Heart left ventricle (tissue), 16 donors: ENCODE measurements around the gene TENT5A. TPM values are rescaled to one million over a fixed set of nuclear protein-coding genes. Genes with fewer than 3 reads are reported as not detected.
A peak's percentile ranks its signal among the peaks of the same experiment; 100 is the strongest.

Source experiments
- ATAC-seq, 4 donors: fragments of 200-7000 bp; cut with Tn5 transposase; one replicate each; pipeline ENCODE4 v1.9.1; 2020 to 2022; ENCODE audit warnings: moderate library complexity in 4 of 4, mild to moderate bottlenecking in 3 of 4, moderate number of reproducible peaks in 1 of 4
- DNase-seq, 5 donors: peaks; one replicate each; pipeline ENCODE4 v3.0.0-alpha.2; 2020
- H3K27ac ChIP-seq, 12 donors: fragments of 200-600 bp; sonication (generic) in 4 of 12; one replicate each; pipeline versions ENCODE4 v1.5.0 to v1.8.0; 2016 to 2022; ENCODE audit warnings: mild to moderate bottlenecking in 2 of 12
- H3K27me3 ChIP-seq, 9 donors: fragments of 200-600 bp; sonication (generic) in 2 of 9; one replicate each; pipeline versions ENCODE4 v1.5.1 to v1.8.0; 2016 to 2022; ENCODE audit warnings: mild to moderate bottlenecking in 3 of 9
- H3K36me3 ChIP-seq, 9 donors: fragments of 200-600 bp; sonication (generic) in 2 of 9; one replicate each; pipeline versions ENCODE4 v1.5.0 to v1.8.0; 2018 to 2022; ENCODE audit warnings: mild to moderate bottlenecking in 2 of 9
- H3K4me1 ChIP-seq, 12 donors: fragments of 200-600 bp; sonication (generic) in 4 of 12; one replicate each; pipeline versions ENCODE4 v1.5.0 to v1.8.0; 2016 to 2022; ENCODE audit warnings: mild to moderate bottlenecking in 3 of 12
- H3K4me3 ChIP-seq, 12 donors: fragments of 200-600 bp; sonication (generic) in 4 of 12; one replicate each; pipeline versions ENCODE4 v1.5.0 to v1.8.0; 2017 to 2022; ENCODE audit warnings: mild to moderate bottlenecking in 9 of 12, moderate library complexity in 4 of 12
- H3K9me3 ChIP-seq, 12 donors: fragments of 200-600 bp; sonication (generic) in 4 of 12; one replicate each; pipeline versions ENCODE4 v1.5.0 to v1.8.0; 2016 to 2022; ENCODE audit warnings: mild to moderate bottlenecking in 1 of 12
- CTCF ChIP-seq, 12 donors: fragments of 200-600 bp; sonication (generic) in 4 of 12; IDR thresholded peaks; one replicate each; pipeline versions ENCODE4 v1.5.0 to v1.8.0; 2018 to 2022; ENCODE audit warnings: antibody characterized with exemption in 12 of 12, mild to moderate bottlenecking in 5 of 12
- POLR2A ChIP-seq, 2 donors: fragments of 450-650 bp; IDR thresholded peaks; one replicate each; pipeline ENCODE4 v1.6.1; 2017; ENCODE audit warnings: antibody characterized with exemption in 2 of 2, mild to moderate bottlenecking in 2 of 2, moderate library complexity in 2 of 2
- WGBS, 4 donors: extraction: QIAGEN DNeasy Blood & Tissue Kit in 2 of 4; methylation state at CpG; one replicate each; pipeline versions ENCODE4 v1.1.5 to v1.1.7; 2013 to 2018; 5-methylcytosine and 5-hydroxymethylcytosine counted together
- intact Hi-C, 10 donors: fragments of 100-400 bp; cut with DNase I; formaldehyde crosslinking; loops; one replicate each; pipeline versions ENCODE4 v1.11.1 to v1.14.2; 2022
- polyA plus RNA-seq, 2 donors: library from polyadenylated mRNA; stranded (reverse); fragments of 200-250 nt; gene quantifications; one replicate each; pipeline ENCODE4 v1.2.3, GENCODE V29; 2013
- total RNA-seq, 9 donors: library from RNA; depleted of rRNA in 2 of 9; stranded (reverse); fragments of >200 nt in 2 of 9; fragmentation: NEBNext Ultra II Directional in 3 of 9; extraction: Animal tissue kit (Norgen Biotek cat#: 25700) in 3 of 9; gene quantifications; one replicate each; pipeline versions ENCODE4 v1.1.0 to v1.2.4, GENCODE V29; 2016 to 2023
- donor health status: ischemic (EF 13 %, LVEDD 7.1; RV severe dilation, severe dysfunction).
- donor health status: healthy with polysubstance abuse.
- donor health status: DM: no; HTN: yes; CAD: no.
- donor health status: DM: no; HTN: no; CAD: no.
- donor health status: ischemic (EF 25% LVEDD 6.9; RV normal size, moderate dysfunction).
- donor health status: ischemic (EF 25% LVEDD 5.7; RV mildly dilated, moderate dysfunction).
- donor health status: healthy.
- donor health status: DM: yes; HTN: yes; CAD: no.
- donor health status: ischemic (EF 35%, LVEDD 5.7; RV mildly dilated, moderate dysfunction).
- donor health status: nonischemic (EF 11% LVEDD 7.7; RV severe dilation, severe dysfunction).
- donor health status: DM: yes; HTN: yes; CAD: no.
- donor health status: PGD.
- donor health status: ischemic (EF 29% LVEDD 5.4; RV normal size, mild dysfunction).
- donor health status: nonischemic (EF 23%, LVEDD 6.1; RV moderate dilation, normal function).

The TENT5A gene
- total and polyA plus RNA-seq, 11 donors, result 15.4 to 47.2 (median 40.2) TPM

GRCh38 chr6:81754906-81755305, 2.4 kb upstream of the TENT5A start:
- DNase-seq, result no peak
- no peak overlapping the region for H3K27ac ChIP-seq
- intact Hi-C loops, result loop anchor here (5.0 to 10.0 kb wide), 27 partner anchors 77 to 1620 kb away; no protein-coding TSS in a partner anchor
- ATAC-seq, result no peak
- no peak overlapping the region for H3K4me3 ChIP-seq
- 82 to 89% (median 85%) methylated on average over 6 of the region's 6 CpGs for WGBS, 4 donors
- H3K9me3 ChIP-seq, result no peaks in the 10 kb centered on the region
- H3K4me1 ChIP-seq, result peaks cover 0 to 10% (median 5%) of the 10 kb centered on the region in 12 donors
- peaks cover 0 to 3% (median 0%) of the 10 kb centered on the region in 9 donors for H3K36me3 ChIP-seq
- no peaks in the 10 kb centered on the region for H3K27me3 ChIP-seq
- no peak for TF ChIP-seq CTCF (IDR thresholded peaks at IDR 0.05)

GRCh38 chr6:81753711-81754577, 1.5 kb upstream of the TENT5A start:
- peak overlapping the region; percentile 77 to 95 (median 86) for H3K4me3 ChIP-seq
- peak overlapping the region; percentile 93 to 99 (median 97) for H3K27ac ChIP-seq
- H3K4me1 ChIP-seq, result peaks cover 0 to 20% (median 7%) of the 10 kb centered on the region in 12 donors
- peak; percentile 86 to 92 (median 89) for DNase-seq
- intact Hi-C loops, result loop anchor here (1.0 to 10.0 kb wide), 32 partner anchors 78 to 1619 kb away; no protein-coding TSS in a partner anchor
- 18 to 36% (median 26%) methylated on average over 23 to 43 of the region's 43 CpGs for WGBS, 4 donors
- H3K36me3 ChIP-seq, result peaks cover 0 to 4% (median 0%) of the 10 kb centered on the region in 9 donors
- H3K27me3 ChIP-seq, result no peaks in the 10 kb centered on the region
- TF ChIP-seq CTCF (IDR thresholded peaks at IDR 0.05) (peak; percentile 56 to 89 (median 83)), POLR2A (IDR thresholded peaks at IDR 0.05) (no peak)
- H3K9me3 ChIP-seq, result no peaks in the 10 kb centered on the region
- peak; percentile 52 to 63 (median 62) for ATAC-seq

GRCh38 chr6:81752921-81753710, 635 bp upstream of the TENT5A start:
- Histone ChIP-seq H3K4me1 (peaks cover 0 to 28% (median 9%) of the 10 kb centered on the region in 12 donors), H3K4me3 (peak overlapping the region; percentile 77 to 95 (median 86)), H3K9me3 (no peaks in the 10 kb centered on the region), H3K27ac (peak overlapping the region; percentile 93 to 99 (median 97)), H3K36me3 (peaks cover 0 to 12% (median 2%) of the 10 kb centered on the region in 9 donors), H3K27me3 (no peaks in the 10 kb centered on the region)
- intact Hi-C loops, result loop anchor here (1.0 to 10.0 kb wide), 32 partner anchors 79 to 1618 kb away; no protein-coding TSS in a partner anchor
- TF ChIP-seq POLR2A (IDR thresholded peaks at IDR 0.05), result peak; percentile 32 to 92
- peak in 1 of 12 donors; percentile 39 for TF ChIP-seq CTCF (IDR thresholded peaks at IDR 0.05)
- 0 to 1% (median 1%) methylated on average over 29 to 63 of the region's 63 CpGs for WGBS, 4 donors
- DNase-seq (peak; percentile 93 to 98 (median 97)), ATAC-seq (peak; percentile 76 to 87 (median 84))
